AG04449 (cell line): ENCODE measurements around the gene CFHR5.
"Not testable (repeated sequence)": the region's sequence is repeated elsewhere in the genome, so short reads cannot be mapped to it uniquely, and the experiment has no call there.

Experiments
- CTCF ChIA-PET: fragments of 350-600 bp; formaldehyde crosslinking; extraction: SDS; loops from one replicate; lab custom pipeline; 2021; ENCODE audit warnings: antibody characterized with exemption; lab: Yijun Ruan, JAX
- POLR2A ChIA-PET: fragments of 400-600, 350-600 bp; formaldehyde crosslinking; extraction: SDS; loops from one replicate; lab custom pipeline; 2020; ENCODE audit warnings: antibody characterized with exemption, inconsistent platforms; lab: Yijun Ruan, JAX
- DNase-seq: peaks from one replicate; pipeline ENCODE4 v3.0.0-alpha.2; 2010; ENCODE audit warnings: low read depth, low spot score
- H3K4me3 ChIP-seq: 2 replicates; pipeline ENCODE4 v1.5.1; 2011; ENCODE audit warnings: low read depth, mild to moderate bottlenecking, control low read depth, low read length
- CTCF ChIP-seq: IDR thresholded peaks from one replicate; pipeline ENCODE4 v1.5.1; 2011; ENCODE audit warnings: mild to moderate bottlenecking, moderate library complexity, low read length, control low read depth, inconsistent platforms; ENCODE audit not compliant: insufficient read depth; ENCODE audit errors: missing control alignments

Gene CFHR5

GRCh38 chr1:197016751-197017150, 39.4 kb downstream of the CFHR5 start:
- no peak for DNase-seq
- no peak for TF ChIP-seq CTCF
- ChIA-PET POLR2A (no interaction called here), CTCF (no interaction called here)
- no peak overlapping the region for H3K4me3 ChIP-seq

GRCh38 chr1:197017558-197018146, 40.3 kb downstream of the CFHR5 start:
- no peak for TF ChIP-seq CTCF
- CTCF ChIA-PET = no interaction called here
- DNase-seq = no peak
- H3K4me3 ChIP-seq = no peak overlapping the region
- POLR2A ChIA-PET = no interaction called here

- DNase-seq = no peak
- H3K4me3 ChIP-seq = no peak overlapping the region
- no peak for TF ChIP-seq CTCF
- CTCF ChIA-PET = interaction anchor here (1.0 kb wide), 1 partner anchor 10 kb away, joined by 3 read pairs; no protein-coding TSS in a partner anchor
- POLR2A ChIA-PET = no interaction called here
These were observed 44.4 kb downstream of the CFHR5 start for GRCh38 chr1:197021716-197022115.

GRCh38 chr1:197024460-197024859, 47.1 kb downstream of the CFHR5 start:
- TF ChIP-seq CTCF = no peak
- POLR2A ChIA-PET = no interaction called here
- no peak overlapping the region for H3K4me3 ChIP-seq
- peak; percentile 31 for DNase-seq
- CTCF ChIA-PET = no interaction called here

GRCh38 chr1:197027359-197027758, 50.0 kb downstream of the CFHR5 start:
- no peak for DNase-seq
- ChIA-PET CTCF (no interaction called here), POLR2A (no interaction called here)
- TF ChIP-seq CTCF = no peak
- no peak overlapping the region for H3K4me3 ChIP-seq

- DNase-seq = no peak
- H3K4me3 ChIP-seq = no peak overlapping the region
- POLR2A ChIA-PET = no interaction called here
- CTCF ChIA-PET = no interaction called here
- TF ChIP-seq CTCF = no peak
These were observed 52.4 kb downstream of the CFHR5 start for GRCh38 chr1:197029749-197030148.

- POLR2A ChIA-PET, H3K4me3 ChIP-seq, DNase-seq: not testable (repeated sequence)
- CTCF ChIA-PET = interaction anchor here (1.2 kb wide), 1 partner anchor 146 kb away, joined by 3 read pairs; no protein-coding TSS in a partner anchor
These were observed 57.4 kb downstream of the CFHR5 start for GRCh38 chr1:197034631-197035339.
